ENCODE measurements around the gene CEP128.

The CEP128 gene

GRCh38 chr14:80977221-80977620, 35.7 kb upstream of the CEP128 start:
- H2AFZ ChIP-seq (ENCODE audit: low read depth, low read length), result 0 out of 2 replicates have a peak overlapping the region, but pooled peaks have one; percentile 3
- peak overlapping the region in 1 of 2 experiments; percentile 17; a peak in 1 of 4 replicates for H3K4me3 ChIP-seq (ENCODE audit: low read depth in 1 of 2, low read length in 2 of 2)
- H3K36me3 ChIP-seq (ENCODE audit: insufficient read depth, low read length), result peaks cover 32% of the 10 kb centered on the region
- peak overlapping the region; percentile 97 for H3K27ac ChIP-seq (ENCODE audit: low read length)
- H3K4me1 ChIP-seq (ENCODE audit: insufficient read depth, low read length), result peaks cover 100% of the 10 kb centered on the region
- H4K20me1 ChIP-seq (ENCODE audit: insufficient read depth, low read length), result no peaks in the 10 kb centered on the region
- ATAC-seq (ENCODE audit: insufficient read depth, low read depth) (peak; percentile 13; the same call in 2 of the 3 replicates), DNase-seq (peak; percentile 59)
- TF ChIP-seq CTCF (IDR thresholded peaks at IDR 0.05; ENCODE audit: borderline replicate concordance, extremely low read depth, low read length, poor library complexity, severe bottlenecking) (peak; percentile 69), EZH2 (IDR thresholded peaks at IDR 0.05; ENCODE audit: borderline replicate concordance, low read depth, low read length, severe bottlenecking) (no peak)
- no peaks in the 10 kb centered on the region for H3K9me3 ChIP-seq (ENCODE audit: insufficient read depth, low read length, severe bottlenecking)
- H3K4me2 ChIP-seq (ENCODE audit: insufficient read depth, low read length), result peak overlapping the region; percentile 57
- no peaks in the 10 kb centered on the region for H3K27me3 ChIP-seq (ENCODE audit: insufficient read depth, low read length, poor library complexity)
- peaks cover 79% of the 10 kb centered on the region for H3K79me2 ChIP-seq (ENCODE audit: insufficient read depth, low read length)
- peak overlapping the region; percentile 59 for H3K9ac ChIP-seq (ENCODE audit: low read depth, low read length)

- peak overlapping the region; percentile 87 for H3K27ac ChIP-seq (ENCODE audit: low read length)
- no peaks in the 10 kb centered on the region for H3K27me3 ChIP-seq (ENCODE audit: insufficient read depth, low read length, poor library complexity)
- peaks cover 35% of the 10 kb centered on the region for H3K36me3 ChIP-seq (ENCODE audit: insufficient read depth, low read length)
- H3K9me3 ChIP-seq (ENCODE audit: insufficient read depth, low read length, severe bottlenecking), result no peaks in the 10 kb centered on the region
- peaks cover 100% of the 10 kb centered on the region for H3K4me1 ChIP-seq (ENCODE audit: insufficient read depth, low read length)
- no peak for TF ChIP-seq EZH2 (IDR thresholded peaks at IDR 0.05; ENCODE audit: borderline replicate concordance, low read depth, low read length, severe bottlenecking)
- no peak for TF ChIP-seq CTCF (IDR thresholded peaks at IDR 0.05; ENCODE audit: borderline replicate concordance, extremely low read depth, low read length, poor library complexity, severe bottlenecking)
- no peak overlapping the region; the same call in 1 of the 2 replicates for H3K4me2 ChIP-seq (ENCODE audit: insufficient read depth, low read length)
- peak overlapping the region; percentile 38 for H3K9ac ChIP-seq (ENCODE audit: low read depth, low read length)
- peaks cover 79% of the 10 kb centered on the region for H3K79me2 ChIP-seq (ENCODE audit: insufficient read depth, low read length)
- DNase-seq (no peak), ATAC-seq (ENCODE audit: insufficient read depth, low read depth) (no peak)
- H3K4me3 ChIP-seq (ENCODE audit: low read depth in 1 of 2, low read length in 2 of 2), result no peak overlapping the region
- H4K20me1 ChIP-seq (ENCODE audit: insufficient read depth, low read length), result no peaks in the 10 kb centered on the region
- H2AFZ ChIP-seq (ENCODE audit: low read depth, low read length), result no peak overlapping the region
Observed at GRCh38 chr14:80974679-80975078, 33.1 kb upstream of the CEP128 start.

- Histone ChIP-seq H3K36me3 (ENCODE audit: insufficient read depth, low read length) (peaks cover 39% of the 10 kb centered on the region), H3K4me2 (ENCODE audit: insufficient read depth, low read length) (peak overlapping the region; percentile 15), H3K4me1 (ENCODE audit: insufficient read depth, low read length) (peaks cover 100% of the 10 kb centered on the region), H3K27me3 (ENCODE audit: insufficient read depth, low read length, poor library complexity) (no peaks in the 10 kb centered on the region), H3K27ac (ENCODE audit: low read length) (peak overlapping the region; percentile 87), H2AFZ (ENCODE audit: low read depth, low read length) (peak overlapping the region; percentile 31; the same call in 1 of the 2 replicates), H3K9me3 (ENCODE audit: insufficient read depth, low read length, severe bottlenecking) (no peaks in the 10 kb centered on the region), H3K4me3 (ENCODE audit: low read depth in 1 of 2, low read length in 2 of 2) (no peak overlapping the region; a peak in 1 of 4 replicates), H3K9ac (ENCODE audit: low read depth, low read length) (peak overlapping the region; percentile 38), H4K20me1 (ENCODE audit: insufficient read depth, low read length) (no peaks in the 10 kb centered on the region), H3K79me2 (ENCODE audit: insufficient read depth, low read length) (peaks cover 79% of the 10 kb centered on the region)
- TF ChIP-seq EZH2 (IDR thresholded peaks at IDR 0.05; ENCODE audit: borderline replicate concordance, low read depth, low read length, severe bottlenecking) (no peak), CTCF (IDR thresholded peaks at IDR 0.05; ENCODE audit: borderline replicate concordance, extremely low read depth, low read length, poor library complexity, severe bottlenecking) (no peak)
- DNase-seq, result peak; percentile 65
- peak; percentile 10 for ATAC-seq (ENCODE audit: insufficient read depth, low read depth)
Observed at GRCh38 chr14:80973931-80974641, 32.5 kb upstream of the CEP128 start.

Data from DND-41 (cell line).